ENCODE results near the gene ZSWIM4. TPM values are rescaled to one million over a fixed set of nuclear protein-coding genes. Genes with fewer than 3 reads are reported as not detected.

ZSWIM4 gene
- total RNA-seq, 1 donor, result 9.0 TPM

DNA sequence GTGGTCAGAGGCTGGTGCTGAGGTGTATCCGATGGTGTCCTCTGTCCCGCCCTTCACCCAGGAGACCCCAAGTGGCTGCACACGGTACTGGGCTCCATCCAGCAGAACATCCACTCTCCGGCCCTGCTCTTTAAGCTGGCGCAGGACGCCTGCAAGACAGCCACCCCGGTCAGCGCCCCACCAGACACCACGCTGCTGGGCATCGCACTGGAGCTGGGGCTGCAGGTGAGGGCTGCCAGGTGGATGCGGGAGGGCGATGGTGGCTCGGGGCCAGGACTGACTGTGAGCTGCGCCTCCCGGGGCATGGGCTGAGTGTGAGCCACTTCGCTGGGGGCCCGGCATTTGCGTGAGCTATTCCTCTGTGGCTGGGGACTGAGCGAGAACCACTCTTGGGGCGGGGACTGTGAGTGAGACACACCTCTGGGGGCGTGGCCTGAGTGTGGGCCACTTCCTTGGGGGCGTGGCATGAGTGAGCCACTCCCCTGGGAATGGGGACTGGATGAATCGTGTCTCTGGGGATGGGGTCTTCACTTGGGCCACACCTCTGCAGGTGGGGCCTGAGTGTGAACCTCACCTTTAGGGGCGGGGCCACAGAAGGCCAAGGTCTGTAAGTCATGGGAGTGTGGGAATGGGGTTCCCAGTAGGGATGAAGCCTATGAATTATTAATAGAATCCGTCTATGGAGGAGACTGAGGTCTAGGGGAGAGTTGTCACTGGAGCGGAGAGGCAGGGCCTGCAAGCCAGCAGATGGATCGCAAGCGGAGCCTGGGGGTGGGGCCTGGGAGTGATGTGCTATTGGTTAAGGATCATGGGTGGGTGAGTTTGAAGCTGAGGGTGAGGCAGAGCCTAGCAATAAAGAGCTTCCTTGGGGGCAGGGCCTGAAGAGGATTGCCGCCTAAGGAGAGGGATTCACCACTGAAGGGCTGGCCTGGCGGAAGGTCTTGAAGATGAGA, 30.5 kb downstream of the ZSWIM4 start:
- H3K4me2 ChIP-seq (ENCODE audit: insufficient read depth, low read length), result no peak overlapping the region
- H3K9me3 ChIP-seq (ENCODE audit: low read depth, low read length), result no peaks in the 10 kb centered on the region
- no peak overlapping the region for H2AFZ ChIP-seq (ENCODE audit: low read length)
- H3K27ac ChIP-seq (ENCODE audit: low read depth, low read length), result no peak overlapping the region
- peak; percentile 11 for TF ChIP-seq CTCF (IDR thresholded peaks at IDR 0.05; ENCODE audit: extremely low read depth, low read depth, low read length)
- H3K4me3 ChIP-seq (ENCODE audit: insufficient read depth, low read length), result no peak overlapping the region
- peaks cover 60% of the 10 kb centered on the region for H3K36me3 ChIP-seq (ENCODE audit: insufficient read depth, low read length)
- H3K4me1 ChIP-seq (ENCODE audit: insufficient read depth, low read length), result peaks cover 6% of the 10 kb centered on the region
- peaks cover 48% of the 10 kb centered on the region for H4K20me1 ChIP-seq (ENCODE audit: insufficient read depth, low read length)
- H3K27me3 ChIP-seq (ENCODE audit: insufficient read depth, low read length), result no peaks in the 10 kb centered on the region
- DNase-seq (ENCODE audit: insufficient read length, low spot score, missing footprints), result peak; percentile 62
- H3K79me2 ChIP-seq (ENCODE audit: insufficient read depth, low read length), result peaks cover 7% of the 10 kb centered on the region

GRCh38 chr19:13826652-13827235, 31.5 kb downstream of the ZSWIM4 start:
- Histone ChIP-seq H3K36me3 (ENCODE audit: insufficient read depth, low read length) (peaks cover 61% of the 10 kb centered on the region), H3K4me1 (ENCODE audit: insufficient read depth, low read length) (peaks cover 6% of the 10 kb centered on the region), H3K27ac (ENCODE audit: low read depth, low read length) (no peak overlapping the region), H3K4me3 (ENCODE audit: insufficient read depth, low read length) (no peak overlapping the region), H3K27me3 (ENCODE audit: insufficient read depth, low read length) (no peaks in the 10 kb centered on the region), H3K79me2 (ENCODE audit: insufficient read depth, low read length) (peaks cover 11% of the 10 kb centered on the region), H4K20me1 (ENCODE audit: insufficient read depth, low read length) (peaks cover 49% of the 10 kb centered on the region), H3K9me3 (ENCODE audit: low read depth, low read length) (no peaks in the 10 kb centered on the region), H2AFZ (ENCODE audit: low read length) (no peak overlapping the region), H3K4me2 (ENCODE audit: insufficient read depth, low read length) (no peak overlapping the region)
- DNase-seq (ENCODE audit: insufficient read length, low spot score, missing footprints), result peak; percentile 59
- no peak for TF ChIP-seq CTCF (IDR thresholded peaks at IDR 0.05; ENCODE audit: extremely low read depth, low read depth, low read length)

GRCh38 chr19:13827656-13828055, 32.4 kb downstream of the ZSWIM4 start:
- Histone ChIP-seq H3K4me3 (ENCODE audit: insufficient read depth, low read length) (no peak overlapping the region), H3K36me3 (ENCODE audit: insufficient read depth, low read length) (peaks cover 63% of the 10 kb centered on the region), H2AFZ (ENCODE audit: low read length) (no peak overlapping the region), H3K27ac (ENCODE audit: low read depth, low read length) (no peak overlapping the region), H3K4me1 (ENCODE audit: insufficient read depth, low read length) (peaks cover under 1% of the 10 kb centered on the region), H3K9me3 (ENCODE audit: low read depth, low read length) (no peaks in the 10 kb centered on the region), H4K20me1 (ENCODE audit: insufficient read depth, low read length) (peaks cover 54% of the 10 kb centered on the region), H3K27me3 (ENCODE audit: insufficient read depth, low read length) (no peaks in the 10 kb centered on the region), H3K79me2 (ENCODE audit: insufficient read depth, low read length) (peaks cover 11% of the 10 kb centered on the region), H3K4me2 (ENCODE audit: insufficient read depth, low read length) (no peak overlapping the region)
- peak; percentile 2 for TF ChIP-seq CTCF (IDR thresholded peaks at IDR 0.05; ENCODE audit: extremely low read depth, low read depth, low read length)
- DNase-seq (ENCODE audit: insufficient read length, low spot score, missing footprints), result peak; percentile 46

All from osteoblast (primary cell).